SJSA1 (cell line): ENCODE measurements around the gene SYT1. TPM values are rescaled to one million over a fixed set of nuclear protein-coding genes. Genes with fewer than 3 reads are reported as not detected.

Experiments
- DNase-seq, 2 experiments: peaks; one replicate each; pipeline ENCODE4 v3.0.0-alpha.2; 2015 to 2020; ENCODE audit warnings: low spot score in 2 of 2, low read depth in 1 of 2
- H3K27ac ChIP-seq: fragments of 250-450 bp; sonication (Bioruptor Pico); 2 replicates; pipeline ENCODE4 v1.5.1; 2020; ENCODE audit warnings: mild to moderate bottlenecking, moderate library complexity
- H3K27me3 ChIP-seq: fragments of 250-450 bp; sonication (Bioruptor Pico); replicated peaks from 2 replicates; pipeline ENCODE4 v1.5.1; 2020; ENCODE audit warnings: mild to moderate bottlenecking, moderate library complexity
- H3K36me3 ChIP-seq: fragments of 250-450 bp; sonication (Bioruptor Pico); 2 replicates; pipeline ENCODE4 v1.5.1; 2020; ENCODE audit warnings: mild to moderate bottlenecking
- H3K4me1 ChIP-seq: fragments of 250-450 bp; sonication (Bioruptor Pico); replicated peaks from 2 replicates; pipeline ENCODE4 v1.6.1; 2021; ENCODE audit warnings: mild to moderate bottlenecking
- H3K4me3 ChIP-seq: fragments of 250-450 bp; sonication (Bioruptor Pico); 2 replicates; pipeline ENCODE4 v1.5.1; 2020; ENCODE audit warnings: mild to moderate bottlenecking
- H3K9me3 ChIP-seq: fragments of 250-450 bp; sonication (Bioruptor Pico); replicated peaks from 2 replicates; pipeline ENCODE4 v1.5.1; 2020; ENCODE audit warnings: mild to moderate bottlenecking
- total RNA-seq: library from RNA; depleted of rRNA; stranded (reverse); fragments of >200 nt; shearing (Covaris generic); gene quantifications from 2 replicates; pipeline ENCODE4 v1.2.3, GENCODE V29; 2014

Gene SYT1
- total RNA-seq, 1 experiment from 2014 or later = 31.9 TPM

DNA sequence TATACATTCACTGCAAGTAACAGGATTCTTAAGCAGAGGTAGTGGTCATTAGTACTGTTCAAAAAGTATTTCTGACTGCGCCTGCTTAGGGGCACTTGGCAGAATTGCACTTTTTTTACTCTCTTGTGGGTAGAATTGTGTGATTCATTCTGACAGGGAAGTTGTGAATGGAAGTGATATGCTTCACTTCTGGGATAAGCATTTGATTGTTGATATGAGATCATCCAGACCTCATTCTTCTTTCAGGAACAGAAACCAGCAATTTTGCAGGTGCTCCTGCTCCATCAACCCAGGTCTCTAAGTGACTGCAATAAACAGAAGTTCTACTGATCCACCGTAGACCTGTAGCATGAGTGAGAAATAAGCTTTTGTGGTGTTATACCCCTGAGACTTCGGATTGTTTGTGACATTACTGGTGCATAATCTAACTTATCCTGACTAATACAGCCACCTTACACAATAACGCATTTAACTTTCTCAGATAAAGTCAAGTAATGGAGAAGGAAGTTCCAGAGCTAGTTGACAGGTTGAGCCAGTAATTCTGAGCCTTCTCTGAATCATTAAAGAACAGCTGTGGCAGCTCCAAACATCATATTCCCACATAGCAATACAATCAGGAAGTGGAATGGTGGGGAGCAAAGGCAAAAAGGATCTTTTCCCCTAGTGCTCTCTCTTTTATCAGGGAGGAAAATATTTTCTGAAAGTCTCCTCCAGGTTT lies 387.9 kb downstream of the SYT1 start:
- Histone ChIP-seq H3K4me3 (no peak overlapping the region), H3K36me3 (peaks cover 20% of the 10 kb centered on the region), H3K27ac (no peak overlapping the region), H3K9me3 (0 out of 2 replicates have a peak, but pooled peaks cover 2% of the 10 kb centered on the region), H3K27me3 (no peaks in the 10 kb centered on the region), H3K4me1 (peaks cover 23% of the 10 kb centered on the region)
- no peak for DNase-seq

DNA sequence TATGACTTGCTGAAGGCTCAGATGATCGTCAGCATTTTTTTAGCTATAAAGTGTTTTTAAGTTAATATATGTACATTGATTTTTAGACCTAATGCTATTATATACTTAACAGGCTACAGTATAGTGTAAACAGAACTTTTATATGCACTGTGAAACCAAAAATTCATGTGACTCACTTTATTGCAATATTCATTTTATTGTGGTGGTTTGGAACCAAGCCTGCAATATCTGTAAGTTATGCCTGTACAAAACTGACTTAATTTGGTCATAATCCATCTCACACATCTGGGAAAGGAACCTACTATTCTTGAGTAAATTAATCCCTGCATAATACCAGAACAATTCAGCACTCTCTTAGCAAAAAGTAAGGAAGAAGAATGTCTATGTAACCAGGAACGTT lies 390.7 kb downstream of the SYT1 start:
- Histone ChIP-seq H3K4me1 (peaks cover 14% of the 10 kb centered on the region), H3K27ac (no peak overlapping the region), H3K27me3 (no peaks in the 10 kb centered on the region), H3K9me3 (0 out of 2 replicates have a peak, but pooled peaks cover 2% of the 10 kb centered on the region), H3K36me3 (peaks cover 17% of the 10 kb centered on the region), H3K4me3 (no peak overlapping the region)
- no peak for DNase-seq

DNA sequence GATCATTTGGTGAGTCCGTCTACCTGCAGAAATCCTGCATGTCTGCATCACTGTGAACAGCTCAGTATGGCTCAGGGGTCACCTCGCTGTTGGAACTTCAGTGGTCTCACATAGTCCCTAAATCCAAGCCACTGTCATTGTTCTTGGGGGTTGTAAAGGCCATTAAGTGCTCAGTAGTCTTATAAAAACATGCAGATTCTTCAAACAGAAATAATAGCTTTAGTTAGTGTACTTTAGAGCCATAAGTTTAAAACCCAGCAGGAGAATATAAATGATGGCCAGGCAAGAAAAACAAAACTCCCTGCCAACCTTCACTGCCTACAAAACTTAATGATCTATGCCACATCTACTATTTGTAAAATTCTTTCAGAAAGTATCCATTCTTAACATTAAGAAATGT lies 396.3 kb downstream of the SYT1 start:
- Histone ChIP-seq H3K36me3 (no peaks in the 10 kb centered on the region), H3K4me1 (peaks cover 12% of the 10 kb centered on the region; the same call in 1 of the 2 replicates), H3K27ac (no peak overlapping the region), H3K4me3 (no peak overlapping the region), H3K27me3 (no peaks in the 10 kb centered on the region), H3K9me3 (no peaks in the 10 kb centered on the region)
- no peak for DNase-seq

DNA sequence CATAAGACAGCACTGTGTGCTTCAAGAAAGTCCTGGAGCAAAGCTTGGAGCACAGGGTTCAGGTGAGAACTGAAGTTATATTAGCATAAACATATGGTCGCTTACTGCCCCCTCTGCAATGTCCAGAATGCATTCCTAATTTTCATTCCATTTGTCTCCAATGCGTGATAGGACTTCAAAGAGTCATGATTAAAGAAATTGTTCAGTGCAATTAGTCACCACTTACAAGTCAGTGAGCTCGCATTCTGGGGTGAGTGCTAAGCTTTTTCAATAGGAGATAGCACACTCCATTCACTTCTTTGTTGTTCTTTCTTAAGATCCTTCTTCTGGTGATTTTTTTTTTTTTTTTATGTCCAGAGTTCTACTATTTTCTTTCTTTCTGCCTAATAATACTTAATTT lies 398.4 kb downstream of the SYT1 start:
- Histone ChIP-seq H3K27me3 (no peaks in the 10 kb centered on the region), H3K4me1 (peaks cover 12% of the 10 kb centered on the region; the same call in 1 of the 2 replicates), H3K36me3 (no peaks in the 10 kb centered on the region), H3K27ac (no peak overlapping the region), H3K4me3 (no peak overlapping the region), H3K9me3 (no peaks in the 10 kb centered on the region)
- DNase-seq = peak in 1 of 2 experiments; percentile 32

DNA sequence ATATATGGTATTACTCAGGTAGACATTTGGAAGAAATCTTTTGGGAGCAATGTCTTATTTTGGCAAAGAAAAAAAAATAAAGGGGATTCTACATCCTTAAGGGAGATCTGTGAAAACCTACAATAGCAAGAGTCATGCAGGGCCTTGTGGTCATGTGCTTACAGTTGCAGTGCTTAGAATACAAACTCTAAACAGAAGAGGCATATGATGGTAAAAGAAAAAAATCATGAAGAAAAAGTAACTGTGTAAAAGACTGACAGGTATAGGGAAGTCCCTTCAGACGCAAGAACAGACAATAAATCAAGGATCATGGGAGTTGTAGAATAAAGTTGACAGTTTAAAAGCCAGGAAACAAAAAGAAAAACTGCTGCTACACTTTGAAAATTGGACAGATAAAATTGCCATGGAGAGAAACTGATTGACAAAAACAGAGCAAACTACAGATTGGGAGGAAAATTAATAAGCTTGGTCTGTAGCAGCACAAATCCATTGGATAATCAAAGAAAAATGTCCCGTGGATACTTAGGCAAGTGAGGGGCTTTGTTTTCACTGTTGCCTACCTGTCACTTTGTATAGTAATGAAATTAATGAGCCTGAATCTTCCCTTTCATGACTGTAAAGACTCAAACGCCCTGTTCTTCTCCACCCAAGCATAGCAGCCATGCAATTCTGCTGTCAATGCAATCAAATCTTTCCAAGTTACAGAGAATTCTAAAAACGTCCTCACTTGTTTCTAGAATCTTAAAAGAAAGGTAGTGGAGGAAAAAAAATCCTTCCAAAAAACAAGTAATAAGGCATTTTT lies 402.0 kb downstream of the SYT1 start:
- Histone ChIP-seq H3K27ac (no peak overlapping the region), H3K4me1 (peaks cover 12% of the 10 kb centered on the region; the same call in 1 of the 2 replicates), H3K36me3 (no peaks in the 10 kb centered on the region), H3K9me3 (no peaks in the 10 kb centered on the region), H3K4me3 (no peak overlapping the region), H3K27me3 (no peaks in the 10 kb centered on the region)
- no peak for DNase-seq

DNA sequence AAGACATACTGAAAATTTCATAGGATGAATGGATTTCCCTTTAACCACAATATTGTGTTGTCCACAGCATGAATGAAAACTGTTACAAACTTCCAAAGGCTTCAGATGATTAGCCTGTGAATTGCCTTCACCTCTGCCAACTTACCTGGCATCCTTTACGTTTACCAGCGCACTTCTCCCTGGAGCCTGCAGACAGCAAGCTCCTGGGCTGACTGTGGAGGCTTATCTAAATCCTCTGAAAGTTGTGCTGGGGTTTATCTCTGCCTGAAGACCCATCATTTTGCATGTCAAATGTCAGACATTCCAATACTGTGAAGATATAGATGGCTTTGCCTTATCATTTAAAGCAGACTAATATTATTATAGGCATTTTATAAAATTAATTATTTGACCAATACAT lies 403.0 kb downstream of the SYT1 start:
- Histone ChIP-seq H3K27ac (no peak overlapping the region), H3K9me3 (no peaks in the 10 kb centered on the region), H3K4me1 (peaks cover 12% of the 10 kb centered on the region; the same call in 1 of the 2 replicates), H3K27me3 (no peaks in the 10 kb centered on the region), H3K36me3 (no peaks in the 10 kb centered on the region), H3K4me3 (no peak overlapping the region)
- DNase-seq = no peak

DNA sequence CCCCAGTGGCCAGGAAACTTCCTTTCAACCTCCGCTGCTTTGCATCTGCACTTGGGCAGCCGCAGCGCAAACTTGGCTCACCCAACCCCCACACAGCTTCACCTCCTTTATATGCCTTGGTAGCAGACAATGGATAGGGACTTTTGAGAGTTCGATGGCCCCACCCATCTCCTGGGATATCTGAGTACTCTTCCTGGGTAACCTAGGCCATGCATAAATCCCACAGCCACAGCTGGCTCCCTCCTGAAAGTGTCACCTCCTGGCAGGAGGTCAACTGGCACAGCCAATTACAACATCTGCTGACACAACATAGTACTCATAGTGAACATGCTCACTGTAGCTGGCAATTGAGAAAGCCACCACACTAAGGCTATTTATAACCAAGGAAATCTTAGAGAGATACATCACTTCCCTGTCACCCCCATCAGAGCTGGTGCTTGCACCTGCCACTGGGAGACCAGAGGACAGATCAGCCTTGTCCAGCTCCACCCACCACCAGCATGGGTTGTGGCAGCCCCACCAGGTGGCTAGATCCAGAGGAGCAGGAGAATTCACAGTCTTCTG lies 410.0 kb downstream of the SYT1 start:
- no peak for DNase-seq
- Histone ChIP-seq H3K27me3 (no peaks in the 10 kb centered on the region), H3K9me3 (no peaks in the 10 kb centered on the region), H3K27ac (no peak overlapping the region), H3K4me1 (no peaks in the 10 kb centered on the region), H3K36me3 (no peaks in the 10 kb centered on the region; the same call in 1 of the 2 replicates), H3K4me3 (no peak overlapping the region)

DNA sequence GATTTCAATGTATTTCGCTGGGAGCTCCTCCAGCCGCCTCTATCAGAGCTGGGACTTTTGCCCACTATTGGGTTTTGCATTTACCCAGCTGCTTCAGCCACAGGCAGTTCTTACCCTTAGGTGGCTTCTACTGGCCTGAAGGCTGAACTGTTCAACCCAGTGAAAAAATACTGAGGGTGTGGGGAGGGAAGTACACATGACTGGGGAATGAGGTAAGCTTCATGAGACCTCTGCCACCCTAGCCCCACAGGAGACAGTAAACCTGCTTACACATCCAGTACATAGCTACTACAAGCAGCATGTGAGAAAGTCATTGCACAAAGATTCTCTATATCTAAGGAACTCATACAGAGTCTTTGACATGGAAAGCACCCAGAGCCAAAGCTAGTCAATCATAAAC lies 411.1 kb downstream of the SYT1 start:
- no peaks in the 10 kb centered on the region for H3K9me3 ChIP-seq
- no peak overlapping the region for H3K4me3 ChIP-seq
- no peak overlapping the region for H3K27ac ChIP-seq
- DNase-seq = no peak
- H3K4me1 ChIP-seq = no peaks in the 10 kb centered on the region
- H3K27me3 ChIP-seq = no peaks in the 10 kb centered on the region
- H3K36me3 ChIP-seq = no peaks in the 10 kb centered on the region; the same call in 1 of the 2 replicates

DNA sequence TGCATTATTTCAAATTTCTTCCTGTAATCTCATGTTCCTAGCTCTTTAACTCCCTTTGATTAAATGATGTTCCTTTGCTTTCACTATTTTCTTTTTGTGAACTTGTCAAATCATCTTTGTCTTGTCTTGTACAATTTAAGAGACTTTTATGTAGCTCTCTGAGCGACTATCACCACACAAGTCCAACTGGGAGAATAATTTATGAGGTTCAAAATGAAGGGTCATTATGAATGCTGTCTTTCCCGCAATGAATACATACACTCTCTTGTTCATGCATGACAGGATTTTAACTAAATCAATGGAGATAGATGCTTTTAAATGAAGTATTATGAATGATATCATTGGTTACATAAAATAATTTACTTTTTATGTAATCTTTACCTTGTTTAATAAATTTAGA lies 418.8 kb downstream of the SYT1 start:
- Histone ChIP-seq H3K4me3 (no peak overlapping the region), H3K27ac (no peak overlapping the region), H3K9me3 (no peaks in the 10 kb centered on the region), H3K4me1 (no peaks in the 10 kb centered on the region), H3K27me3 (no peaks in the 10 kb centered on the region), H3K36me3 (no peaks in the 10 kb centered on the region)
- DNase-seq = no peak

DNA sequence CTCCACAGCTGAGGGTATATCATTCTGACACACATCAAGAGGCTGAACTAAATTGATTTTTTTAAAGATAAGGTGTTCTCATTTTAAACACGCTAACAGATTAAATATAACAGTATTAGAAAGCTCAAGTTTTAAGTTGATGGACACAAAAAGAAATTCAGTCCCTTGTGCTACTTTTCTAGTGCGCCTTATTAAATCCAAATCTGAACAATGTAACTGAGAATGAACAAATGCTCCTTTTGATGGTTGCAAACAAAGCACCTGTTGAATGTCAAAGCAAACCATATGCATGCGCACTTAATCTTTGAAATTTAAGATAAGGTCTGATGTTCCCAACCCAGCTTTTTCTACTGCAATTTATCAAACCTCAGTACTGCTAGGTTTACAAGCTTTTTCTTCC lies 424.3 kb downstream of the SYT1 start:
- DNase-seq = no peak
- Histone ChIP-seq H3K4me1 (no peaks in the 10 kb centered on the region), H3K9me3 (no peaks in the 10 kb centered on the region), H3K27ac (no peak overlapping the region), H3K4me3 (no peak overlapping the region), H3K36me3 (no peaks in the 10 kb centered on the region), H3K27me3 (no peaks in the 10 kb centered on the region)

DNA sequence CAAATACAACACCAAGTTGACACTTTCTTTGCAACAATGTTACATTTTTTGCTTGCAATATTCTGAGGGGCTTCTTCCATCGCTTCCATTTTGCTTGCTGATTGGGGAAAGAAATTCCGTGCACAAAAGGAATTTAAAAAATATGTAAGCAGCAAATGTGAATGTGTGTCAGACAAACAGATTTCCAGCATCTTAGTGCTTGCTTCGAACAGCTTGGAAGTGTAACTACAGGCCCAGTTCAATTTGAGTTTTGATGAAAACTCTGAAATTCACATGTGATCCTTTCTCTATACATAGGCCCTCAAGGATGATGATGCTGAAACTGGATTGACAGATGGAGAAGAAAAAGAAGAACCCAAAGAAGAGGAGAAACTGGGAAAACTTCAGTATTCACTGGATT lies 427.1 kb downstream of the SYT1 start:
- Histone ChIP-seq H3K36me3 (peaks cover 6% of the 10 kb centered on the region), H3K27ac (no peak overlapping the region), H3K4me1 (no peaks in the 10 kb centered on the region), H3K27me3 (no peaks in the 10 kb centered on the region), H3K9me3 (no peaks in the 10 kb centered on the region), H3K4me3 (no peak overlapping the region)
- DNase-seq = no peak

DNA sequence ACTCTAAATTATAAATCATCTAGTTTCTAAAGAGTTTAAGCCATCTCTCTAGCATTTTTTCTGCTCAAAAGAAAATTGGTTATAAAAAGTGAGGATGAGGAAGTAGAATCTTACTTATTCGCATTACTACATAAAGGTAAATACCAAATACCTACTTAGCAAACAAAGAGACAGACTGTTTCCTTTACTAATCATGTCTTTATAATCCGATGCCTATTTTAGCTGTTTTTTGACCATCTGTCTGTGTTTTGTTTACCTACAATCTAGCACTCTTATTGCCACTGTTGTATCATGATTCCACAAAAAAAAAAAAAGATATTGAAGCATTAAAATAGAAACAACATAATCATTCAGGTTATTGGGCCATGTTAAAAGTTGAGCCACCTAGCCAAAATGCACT lies 430.0 kb downstream of the SYT1 start:
- Histone ChIP-seq H3K36me3 (peaks cover 24% of the 10 kb centered on the region), H3K4me3 (no peak overlapping the region), H3K27me3 (no peaks in the 10 kb centered on the region), H3K4me1 (no peaks in the 10 kb centered on the region), H3K9me3 (no peaks in the 10 kb centered on the region), H3K27ac (no peak overlapping the region)
- DNase-seq = no peak

DNA sequence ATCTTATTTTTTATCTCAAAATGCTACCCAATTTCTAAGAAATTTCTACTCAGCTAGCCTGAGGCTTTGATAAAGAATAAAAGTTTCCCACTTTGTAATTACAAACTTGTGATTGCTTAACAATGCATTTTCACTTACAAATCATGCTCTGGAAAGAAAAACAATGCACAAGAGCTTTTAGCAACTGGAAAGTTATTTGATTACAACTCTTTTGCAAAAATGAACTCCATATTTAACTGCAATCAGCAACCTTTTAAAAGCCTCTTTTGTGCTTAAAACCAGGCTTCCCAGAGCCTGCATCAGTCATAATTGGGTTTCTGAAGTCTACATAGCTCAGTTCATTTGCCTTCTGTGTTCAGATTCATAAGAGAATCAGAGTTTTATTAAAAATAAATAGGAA lies 431.0 kb downstream of the SYT1 start:
- H3K27me3 ChIP-seq = no peaks in the 10 kb centered on the region
- H3K4me1 ChIP-seq = no peaks in the 10 kb centered on the region
- no peak overlapping the region for H3K4me3 ChIP-seq
- peaks cover 32% of the 10 kb centered on the region for H3K36me3 ChIP-seq
- H3K27ac ChIP-seq = no peak overlapping the region
- no peak for DNase-seq
- H3K9me3 ChIP-seq = no peaks in the 10 kb centered on the region

DNA sequence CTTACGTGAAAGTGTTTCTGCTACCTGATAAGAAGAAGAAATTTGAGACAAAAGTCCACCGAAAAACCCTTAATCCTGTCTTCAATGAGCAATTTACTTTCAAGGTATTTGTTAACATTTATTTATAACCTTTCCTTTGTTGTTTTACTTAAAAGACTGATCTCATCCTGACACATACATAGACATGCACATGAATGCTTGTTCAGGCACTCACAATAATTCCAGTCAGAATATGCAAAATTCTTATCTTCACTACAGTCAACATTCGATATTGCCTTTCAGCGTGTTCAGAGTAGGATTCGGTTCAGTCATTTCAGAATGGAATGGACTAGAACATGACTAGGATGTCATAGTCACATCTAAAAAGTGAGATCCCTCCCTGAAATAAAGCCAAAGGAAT lies 431.6 kb downstream of the SYT1 start:
- H3K36me3 ChIP-seq = peaks cover 35% of the 10 kb centered on the region
- H3K4me1 ChIP-seq = no peaks in the 10 kb centered on the region
- no peaks in the 10 kb centered on the region for H3K27me3 ChIP-seq
- H3K4me3 ChIP-seq = no peak overlapping the region
- no peak for DNase-seq
- no peak overlapping the region for H3K27ac ChIP-seq
- H3K9me3 ChIP-seq = no peaks in the 10 kb centered on the region
